GM19467 (cell line): ENCODE results near the gene NUDT4B.
"Not testable (repeated sequence)": the region's sequence is repeated elsewhere in the genome, so short reads cannot be mapped to it uniquely, and the experiment has no call there.

Experiments
- ATAC-seq: cut with Tn5 transposase; IDR thresholded peaks from one replicate; pipeline ENCODE4 v1.9.1; 2021; ENCODE audit warnings: mild to moderate bottlenecking, moderate library complexity; ENCODE audit not compliant: unreplicated experiment

NUDT4B gene

GRCh38 chr1:148735538-148735937 is 13.0 kb upstream of the NUDT4B start:
- ATAC-seq: not testable (repeated sequence)

GRCh38 chr1:148738667-148739066 is 9.9 kb upstream of the NUDT4B start:
- not testable (repeated sequence) for ATAC-seq

GRCh38 chr1:148743200-148743599 is 5.4 kb upstream of the NUDT4B start:
- not testable (repeated sequence) for ATAC-seq

GRCh38 chr1:148743726-148744720 is 4.6 kb upstream of the NUDT4B start:
- not testable (repeated sequence) for ATAC-seq

- ATAC-seq: peak; percentile 84
Observed at GRCh38 chr1:148749335-148749681, 734 bp downstream of the NUDT4B start.

- not testable (repeated sequence) for ATAC-seq
Observed at GRCh38 chr1:148756231-148756630, 7.7 kb downstream of the NUDT4B start.

- not testable (repeated sequence) for ATAC-seq
Observed at GRCh38 chr1:148757446-148757845, 8.9 kb downstream of the NUDT4B start.

- ATAC-seq: peak; percentile 93
Observed at GRCh38 chr1:148758412-148758811, 9.8 kb downstream of the NUDT4B start.

- not testable (repeated sequence) for ATAC-seq
Observed at GRCh38 chr1:148758925-148759324, 10.4 kb downstream of the NUDT4B start.

- not testable (repeated sequence) for ATAC-seq
Observed at GRCh38 chr1:148759749-148760148, 11.2 kb downstream of the NUDT4B start.

GRCh38 chr1:148760206-148760605 is 11.6 kb downstream of the NUDT4B start:
- not testable (repeated sequence) for ATAC-seq

- not testable (repeated sequence) for ATAC-seq
Observed at GRCh38 chr1:148761360-148761759, 12.8 kb downstream of the NUDT4B start.

- ATAC-seq: not testable (repeated sequence)
Observed at GRCh38 chr1:148765238-148766019, 16.9 kb downstream of the NUDT4B start.

GRCh38 chr1:148768541-148768940 is 20.0 kb downstream of the NUDT4B start:
- not testable (repeated sequence) for ATAC-seq

- ATAC-seq: not testable (repeated sequence)
Observed at GRCh38 chr1:148769495-148769894, 20.9 kb downstream of the NUDT4B start.

- not testable (repeated sequence) for ATAC-seq
Observed at GRCh38 chr1:148773690-148774089, 25.1 kb downstream of the NUDT4B start.

GRCh38 chr1:148774102-148774501 is 25.5 kb downstream of the NUDT4B start:
- not testable (repeated sequence) for ATAC-seq

GRCh38 chr1:148775263-148775662 is 26.7 kb downstream of the NUDT4B start:
- not testable (repeated sequence) for ATAC-seq

- ATAC-seq: not testable (repeated sequence)
Observed at GRCh38 chr1:148777649-148778048, 29.1 kb downstream of the NUDT4B start.

- not testable (repeated sequence) for ATAC-seq
Observed at GRCh38 chr1:148780404-148780803, 31.8 kb downstream of the NUDT4B start.

GRCh38 chr1:148791543-148792099 is 43.0 kb downstream of the NUDT4B start:
- ATAC-seq: not testable (repeated sequence)
